NCI-H2107 treated with DMSO at 0.1 percent for 48 hours (cell line): ENCODE results near the gene ABCF2.

Experiments
- DNase-seq: peaks from one replicate; lab custom pipeline; 2025; ENCODE audit not compliant: unreplicated experiment; lab: John Stamatoyannopoulos, UW

The ABCF2 gene

DNA sequence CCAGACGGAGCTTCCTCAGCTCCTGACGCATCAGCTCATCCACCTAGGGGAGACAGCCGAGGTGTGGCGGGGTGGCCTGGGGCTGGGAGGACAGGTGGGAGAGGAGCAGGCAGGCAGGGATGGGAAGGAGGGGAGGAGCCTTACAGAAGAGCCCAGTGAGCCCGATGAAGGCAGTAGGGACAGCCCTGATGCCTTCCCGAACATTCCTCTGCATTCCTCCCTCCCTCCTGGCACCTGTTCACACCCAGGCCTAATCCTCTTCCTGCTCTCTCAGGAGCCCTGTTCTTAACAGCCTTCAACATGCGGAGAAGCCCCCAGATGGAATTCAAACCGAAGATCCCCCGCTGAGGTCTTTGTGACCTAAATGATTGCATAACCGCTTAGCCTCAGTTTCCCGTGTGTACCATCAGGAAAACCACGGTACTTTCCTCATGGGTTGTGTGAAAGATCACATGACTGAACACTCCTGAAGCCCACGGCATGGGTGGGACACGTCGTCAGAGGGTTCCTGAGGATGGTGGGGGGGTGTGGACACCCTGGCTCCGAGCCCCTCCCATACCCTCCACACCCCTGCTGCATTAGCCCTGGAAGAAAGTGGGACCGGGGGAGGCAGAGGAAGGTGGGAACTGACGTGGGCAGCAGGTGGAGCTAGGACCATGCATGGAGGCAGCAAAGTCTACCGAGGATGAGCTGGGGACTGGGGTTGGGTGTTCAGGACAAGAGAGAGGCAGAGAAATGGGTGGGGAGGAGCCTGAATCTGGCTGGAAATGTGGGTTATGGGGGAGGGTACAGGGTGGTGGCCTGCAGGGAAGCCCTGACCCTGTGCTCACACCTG lies 31.2 kb downstream of the ABCF2 start:
- no peak for DNase-seq

DNA sequence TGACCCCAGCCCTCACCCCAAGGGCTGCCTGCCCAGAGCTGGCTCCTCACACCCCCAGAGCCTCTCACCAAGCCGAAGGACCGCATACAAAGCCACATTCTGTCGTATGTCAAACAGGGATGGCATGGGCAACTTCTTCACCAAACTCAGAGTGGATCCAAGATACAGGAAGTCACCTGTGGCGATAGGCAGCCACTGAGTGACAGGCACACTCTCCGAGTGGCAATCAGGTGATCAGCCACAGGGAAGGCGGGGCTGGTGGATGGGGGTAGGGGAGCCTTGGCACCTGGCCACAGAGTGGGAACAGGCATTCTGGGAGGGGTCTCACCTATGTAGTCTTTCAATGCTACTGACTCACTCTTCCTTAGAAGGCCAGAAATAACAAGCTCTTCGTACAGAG lies 32.8 kb downstream of the ABCF2 start:
- DNase-seq: no peak

DNA sequence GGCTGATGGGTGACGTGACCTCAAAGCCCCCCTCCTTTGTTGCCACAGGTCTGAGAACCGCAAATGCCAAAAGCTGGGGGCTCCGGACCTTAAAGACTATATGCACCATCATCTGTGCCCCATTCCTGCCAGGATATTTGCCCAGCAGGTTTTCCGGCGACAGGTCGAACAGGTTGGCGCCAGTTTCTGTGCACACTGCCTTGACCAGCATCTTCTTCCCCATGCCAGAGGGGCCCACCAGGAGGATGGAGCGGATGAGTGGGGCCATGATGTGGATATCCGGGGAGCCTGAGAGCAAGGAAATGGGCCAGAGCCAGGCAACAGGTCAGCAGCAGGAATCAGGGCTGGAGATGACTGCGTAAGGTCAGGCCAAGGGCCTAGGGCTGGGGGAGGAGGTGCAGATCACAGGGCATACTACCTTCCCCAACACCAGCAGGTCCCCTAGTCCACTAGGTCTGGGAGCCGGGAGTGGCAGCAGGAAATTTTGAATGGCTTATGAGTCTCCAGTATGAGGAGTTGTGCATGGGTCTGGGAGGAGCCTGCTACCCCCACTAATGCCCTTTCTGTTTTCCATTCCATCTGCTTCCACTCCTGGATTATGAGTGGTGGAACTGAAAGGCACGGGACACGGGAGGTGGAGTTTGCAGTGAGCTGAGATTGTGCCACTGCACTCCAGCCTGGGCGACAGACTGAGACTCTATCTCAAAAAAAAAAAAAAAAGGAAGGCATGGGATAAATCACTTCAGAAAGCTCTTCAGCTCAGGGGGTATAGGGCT lies 33.6 kb downstream of the ABCF2 start:
- no peak for DNase-seq

DNA sequence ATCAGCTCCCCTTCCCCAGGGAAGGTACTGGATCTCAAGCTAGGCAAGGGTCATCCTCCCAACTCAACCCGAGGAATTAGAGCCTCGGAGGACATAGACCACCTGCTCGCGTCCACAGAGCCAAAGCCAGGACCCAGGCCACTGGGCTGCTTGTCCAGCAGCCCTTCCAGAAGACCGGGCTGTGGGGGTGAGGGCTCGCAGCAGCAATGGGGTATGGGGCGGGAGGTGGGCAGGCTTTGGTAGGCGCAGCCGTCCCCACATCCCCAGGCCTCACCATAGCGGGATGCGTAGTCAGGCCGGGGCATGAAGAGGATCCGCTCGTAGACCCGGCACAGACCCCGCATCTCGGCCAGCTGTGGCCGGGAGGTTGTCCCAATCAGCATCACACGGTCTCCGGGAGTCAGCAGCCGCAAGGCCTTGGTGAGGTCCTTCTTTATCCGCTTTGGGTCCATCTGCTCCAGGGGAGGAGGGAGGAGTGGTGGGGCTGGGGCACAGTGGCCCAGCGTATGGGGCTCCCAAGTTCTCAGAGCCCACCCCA lies 34.9 kb downstream of the ABCF2 start:
- no peak for DNase-seq

DNA sequence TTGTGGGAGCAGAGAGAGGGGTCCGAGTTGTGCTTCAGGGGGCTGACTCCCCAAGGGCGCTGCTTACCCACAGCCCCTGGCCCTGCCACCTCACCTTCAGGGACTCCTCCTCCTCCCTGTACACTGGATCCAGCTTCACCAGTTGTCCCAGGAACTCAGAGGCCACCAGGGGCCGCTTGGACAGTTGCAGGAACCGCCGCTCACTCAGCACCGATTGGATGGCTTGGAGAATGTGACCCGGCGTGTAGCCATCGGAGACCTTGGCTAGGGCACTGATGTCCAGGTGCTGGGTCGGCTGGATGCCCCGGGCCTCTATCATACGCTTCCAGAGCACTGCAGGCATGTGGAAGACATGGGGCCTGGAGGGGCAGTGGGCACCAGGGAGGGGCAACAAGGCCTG lies 35.5 kb downstream of the ABCF2 start:
- DNase-seq: no peak

DNA sequence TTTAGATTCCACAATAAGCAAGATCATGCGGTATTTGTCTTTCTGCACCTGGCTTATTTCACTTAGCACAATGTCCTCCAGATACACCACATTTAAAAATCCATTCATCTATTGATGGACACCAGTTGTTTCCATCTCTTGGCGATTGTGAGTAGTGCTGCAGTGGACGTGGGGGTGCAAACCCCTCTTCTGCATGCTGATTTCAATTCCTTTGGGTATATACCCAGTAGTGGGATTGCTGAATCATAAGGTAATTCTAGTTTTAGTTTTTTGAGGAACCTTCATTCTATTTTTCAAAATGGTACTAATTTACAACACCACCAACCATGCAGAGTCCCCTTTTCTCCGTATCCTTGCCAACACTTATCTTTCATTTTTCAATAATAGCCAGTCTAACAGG lies 38.0 kb downstream of the ABCF2 start:
- no peak for DNase-seq

DNA sequence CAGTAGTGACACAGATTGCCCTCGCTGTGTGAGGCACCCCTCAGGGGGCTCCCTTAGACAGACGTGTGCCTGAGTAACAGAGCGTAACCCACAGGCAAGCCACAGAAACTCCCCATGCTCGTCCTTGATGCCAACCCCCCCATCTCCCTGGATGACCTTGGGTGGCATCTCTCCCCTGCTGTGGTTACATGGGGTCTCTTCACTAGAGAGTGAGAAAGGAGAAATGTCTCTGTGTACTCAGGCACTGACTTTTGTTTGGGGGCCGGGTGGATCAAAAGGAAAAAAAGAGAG lies 38.8 kb downstream of the ABCF2 start:
- DNase-seq: no peak

DNA sequence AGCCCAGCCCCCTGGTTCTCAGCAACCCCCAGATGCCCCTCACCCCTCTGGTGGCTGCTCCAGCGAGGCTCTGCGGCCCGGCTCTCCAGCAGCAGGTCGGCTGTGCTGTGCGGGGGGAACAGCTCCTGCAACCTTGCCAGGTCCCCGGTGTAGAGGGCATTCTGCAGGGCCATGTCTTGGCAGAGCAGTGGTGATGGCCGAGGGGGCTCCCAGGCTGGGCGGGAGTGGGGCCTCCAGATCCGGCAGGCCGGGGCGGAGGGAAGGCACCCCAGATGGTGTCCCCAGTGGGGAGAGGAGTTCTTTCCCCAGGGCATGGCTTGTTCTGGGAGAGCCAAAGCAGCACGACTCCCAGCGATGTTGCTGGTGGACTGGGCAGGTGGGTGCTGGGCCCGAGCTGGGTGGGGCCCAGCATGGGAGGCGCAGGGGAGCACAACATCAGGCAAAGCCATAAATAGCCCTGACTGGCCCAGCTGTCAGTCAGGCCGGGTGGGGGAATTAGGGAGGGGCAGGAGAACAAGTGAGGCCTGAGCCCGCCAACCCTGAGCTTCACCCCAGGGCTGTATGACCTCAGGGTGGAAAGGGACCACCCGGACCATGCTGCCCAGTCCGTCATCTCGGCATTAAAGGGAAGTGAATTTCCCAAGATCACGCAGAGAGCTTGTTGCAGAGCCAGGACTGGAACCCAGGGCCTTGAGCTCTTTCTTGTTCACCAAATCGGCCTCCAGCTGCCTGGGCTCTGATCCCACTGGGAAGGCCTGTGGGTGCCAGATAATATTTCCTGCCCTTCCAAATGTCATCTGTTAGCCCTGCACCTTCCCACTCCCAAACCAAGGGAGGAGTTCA lies 39.4 kb downstream of the ABCF2 start:
- DNase-seq: no peak

DNA sequence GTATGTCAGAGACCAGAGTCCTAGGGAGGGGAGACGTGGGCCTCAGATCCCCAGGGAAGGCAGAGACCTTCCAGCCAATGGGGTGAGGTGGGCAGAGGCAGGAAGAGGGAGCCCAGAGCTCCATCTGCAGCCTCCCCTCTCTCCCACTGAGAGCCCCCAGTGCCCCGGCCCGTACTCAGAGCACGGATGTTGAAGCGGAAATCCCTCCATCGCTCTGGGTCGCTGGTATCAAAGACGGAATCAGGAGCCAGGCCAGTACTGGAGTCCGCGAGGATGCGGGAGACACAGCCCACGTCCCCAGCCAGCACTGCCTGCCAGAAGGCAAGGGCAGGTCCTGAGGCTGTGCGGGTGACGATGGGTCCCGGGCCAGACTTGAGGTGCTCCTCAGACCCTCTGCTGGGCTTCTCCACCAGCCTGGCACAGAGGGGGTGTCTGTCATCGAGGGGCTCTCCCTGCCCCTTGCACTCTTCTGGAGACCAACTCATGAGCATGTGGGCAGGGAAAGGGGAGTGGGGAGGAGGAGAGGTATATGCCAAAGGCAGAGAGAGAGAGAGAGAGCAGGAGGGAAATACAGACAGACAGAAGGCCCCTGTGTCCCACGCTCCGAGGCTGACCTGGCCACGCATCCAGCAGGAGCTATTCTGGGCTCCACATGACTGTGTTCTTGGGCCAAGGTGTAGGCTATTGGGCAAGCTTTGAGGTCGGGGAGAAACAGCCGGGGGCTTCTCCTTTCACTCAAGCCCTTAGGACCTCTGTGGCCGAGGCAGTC lies 40.2 kb downstream of the ABCF2 start, which contains the start of gene ASB10:
Gene ASB10, minus strand, starts transcription at position 611 of the 769 bp plus-strand sequence. Its CDS starts 120 bp downstream, at position 491.
- no peak for DNase-seq

DNA sequence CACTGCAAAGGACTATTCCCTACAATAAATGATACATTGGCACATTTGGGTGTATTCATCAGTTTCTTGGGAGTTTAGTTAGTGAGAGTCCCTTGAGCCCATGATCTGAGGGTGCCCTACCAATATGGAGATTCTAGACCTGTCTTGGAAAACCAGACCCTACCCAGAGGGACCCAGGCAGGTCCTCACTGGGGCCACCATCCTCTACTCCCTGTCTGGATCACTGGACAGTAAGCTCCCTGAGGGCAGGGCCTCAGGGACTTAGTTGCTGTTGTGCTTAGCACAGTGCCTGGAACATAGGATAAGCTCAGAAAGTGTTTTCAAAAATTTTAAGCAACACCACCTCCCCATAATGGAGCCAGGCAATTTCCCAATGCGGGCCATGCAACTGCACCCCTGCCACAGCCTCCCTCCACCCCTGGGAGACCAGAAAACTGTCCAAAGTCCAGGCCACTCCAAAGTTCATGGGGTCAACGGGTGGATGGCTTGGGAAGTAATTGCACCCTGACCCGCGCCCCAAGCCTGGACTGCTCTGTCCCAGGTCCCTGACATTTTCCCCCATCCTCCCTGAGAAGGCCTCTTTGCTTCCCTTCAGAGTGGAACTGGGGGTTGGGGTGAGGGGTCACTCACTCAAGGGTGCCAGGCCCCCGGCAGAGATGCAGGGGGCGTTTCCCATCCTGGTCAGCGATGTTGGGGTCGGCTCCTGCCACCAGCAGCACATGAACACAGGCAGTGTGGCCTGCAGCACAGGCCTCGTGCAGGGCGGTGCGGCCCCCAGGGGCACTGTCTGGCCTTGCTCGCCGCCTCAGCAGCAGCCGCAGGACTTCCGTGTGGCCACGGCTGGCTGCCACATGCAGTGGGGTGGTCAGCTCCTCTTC lies 41.0 kb downstream of the ABCF2 start:
- no peak for DNase-seq

DNA sequence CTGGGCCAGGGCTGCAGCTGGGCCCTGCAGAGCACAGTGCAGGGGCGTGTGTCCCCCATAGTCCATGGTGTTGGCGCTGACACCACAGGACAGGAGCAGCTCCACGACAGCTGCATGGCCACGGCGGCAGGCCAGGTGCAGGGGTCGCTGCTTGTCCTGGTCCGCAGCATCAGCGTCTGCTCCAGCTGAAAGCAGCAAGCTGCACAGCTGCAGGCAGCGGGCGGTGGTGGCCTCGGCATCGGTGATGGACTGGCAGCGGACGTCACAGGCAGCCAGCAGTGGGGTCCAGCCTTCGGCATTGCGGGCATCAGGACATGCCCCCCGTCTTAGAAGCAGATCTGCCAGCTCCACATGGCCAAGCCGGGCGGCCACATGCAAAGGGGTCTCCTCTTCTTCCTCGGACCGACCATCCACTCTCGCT lies 46.0 kb downstream of the ABCF2 start:
- no peak for DNase-seq

DNA sequence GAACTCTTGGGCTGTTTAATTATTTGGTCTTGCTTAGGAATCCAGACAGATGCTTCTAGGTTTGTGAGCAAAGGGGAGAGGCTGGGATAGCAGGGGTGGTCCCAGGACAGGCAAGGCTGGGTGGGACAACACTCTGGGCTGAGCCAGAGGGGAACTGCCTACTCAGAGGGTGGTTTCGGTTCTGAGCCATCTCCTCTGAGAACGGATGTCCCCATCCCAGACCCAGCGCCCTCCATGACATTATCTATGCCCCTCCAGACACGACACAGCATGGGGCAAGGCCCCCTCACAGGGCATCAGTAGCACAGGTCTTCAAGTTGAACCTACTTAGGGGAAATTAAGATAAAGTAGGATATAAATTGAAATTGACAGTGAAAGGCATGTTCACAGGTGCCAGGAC lies 47.1 kb downstream of the ABCF2 start:
- no peak for DNase-seq

DNA sequence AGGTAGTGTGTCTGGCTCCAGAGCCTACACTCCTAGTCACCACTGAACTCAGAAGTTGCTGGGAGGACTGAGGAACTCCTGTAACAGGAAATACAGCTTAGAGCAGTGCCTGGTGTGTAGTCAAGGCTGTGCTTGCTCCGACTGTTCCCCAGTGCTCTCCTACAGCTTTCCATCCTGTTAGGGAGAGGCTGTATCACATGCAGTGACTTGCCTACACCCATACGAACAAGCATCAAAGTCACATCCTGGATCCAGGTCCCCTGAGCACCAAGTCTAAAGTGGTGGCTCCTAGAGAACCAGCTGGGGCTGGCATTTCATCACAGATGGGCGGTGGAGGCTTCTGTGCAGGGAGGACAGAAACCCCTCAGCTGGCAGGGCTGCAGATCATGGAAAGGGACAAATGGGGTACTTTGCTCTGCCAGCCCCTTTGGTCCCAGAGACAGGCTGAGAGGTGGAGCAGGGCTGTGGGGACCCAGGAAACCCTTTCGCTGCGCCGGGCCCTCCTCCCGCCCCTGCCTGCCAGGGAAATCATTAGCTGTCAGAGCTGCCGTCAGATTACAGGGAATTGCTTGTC lies 47.6 kb downstream of the ABCF2 start:
- no peak for DNase-seq

DNA sequence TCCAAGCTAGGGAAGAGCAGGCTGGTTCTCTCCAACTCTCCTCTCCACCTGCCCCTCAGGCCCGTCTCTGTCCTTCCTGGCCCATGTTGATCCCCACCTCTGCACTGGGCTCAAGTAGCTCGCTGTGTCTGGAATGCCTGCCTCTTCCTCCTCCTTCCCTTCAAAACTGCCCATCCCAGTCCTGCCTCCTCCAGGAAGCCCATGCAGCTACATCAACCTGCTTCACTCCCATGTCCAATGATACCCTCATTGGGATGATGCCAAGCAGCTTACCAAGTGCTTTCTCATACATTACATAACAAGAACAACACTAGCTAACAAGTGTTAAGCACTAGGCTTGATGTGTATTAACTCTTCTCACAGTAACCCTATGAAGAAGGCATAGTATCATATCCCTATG lies 48.2 kb downstream of the ABCF2 start:
- DNase-seq: no peak

DNA sequence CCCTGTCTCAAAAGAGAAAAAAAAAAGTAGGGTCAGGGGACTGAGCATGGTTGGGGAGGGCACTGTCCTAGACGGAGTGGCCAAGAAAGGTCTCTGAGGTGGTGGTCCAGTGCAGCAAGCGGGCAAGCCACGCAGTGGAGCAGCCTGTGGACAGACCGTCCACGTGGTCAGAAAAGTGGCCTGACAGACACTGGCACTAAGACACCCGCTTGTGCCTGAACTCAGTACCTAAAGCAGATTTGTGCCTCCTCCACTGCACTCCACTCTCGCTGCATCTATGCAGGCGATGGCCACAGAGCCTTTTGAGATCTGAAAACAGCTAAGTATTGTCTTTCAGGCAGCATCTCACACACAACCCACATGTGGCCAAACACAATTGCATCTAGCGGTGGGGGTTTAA lies 48.8 kb downstream of the ABCF2 start:
- no peak for DNase-seq

DNA sequence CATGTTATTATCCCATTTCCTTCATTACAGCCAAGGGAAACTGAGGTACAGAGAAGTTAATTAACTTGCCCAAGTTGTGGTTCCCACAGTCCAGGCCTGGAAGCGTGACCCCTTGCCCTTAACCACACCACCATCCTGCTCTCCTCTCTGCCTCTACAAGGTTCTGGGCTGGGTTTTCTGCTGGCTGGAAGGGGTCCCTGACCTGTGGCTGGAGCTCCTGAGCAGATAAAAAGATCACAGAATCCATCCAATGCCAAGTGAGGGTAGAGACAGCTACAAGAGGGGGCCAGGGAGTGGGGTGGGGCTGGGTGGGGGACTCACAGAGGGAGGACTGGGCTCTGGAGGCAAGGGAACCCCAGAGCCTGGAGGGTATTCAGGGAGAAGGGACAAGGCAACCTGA lies 49.7 kb downstream of the ABCF2 start:
- no peak for DNase-seq

DNA sequence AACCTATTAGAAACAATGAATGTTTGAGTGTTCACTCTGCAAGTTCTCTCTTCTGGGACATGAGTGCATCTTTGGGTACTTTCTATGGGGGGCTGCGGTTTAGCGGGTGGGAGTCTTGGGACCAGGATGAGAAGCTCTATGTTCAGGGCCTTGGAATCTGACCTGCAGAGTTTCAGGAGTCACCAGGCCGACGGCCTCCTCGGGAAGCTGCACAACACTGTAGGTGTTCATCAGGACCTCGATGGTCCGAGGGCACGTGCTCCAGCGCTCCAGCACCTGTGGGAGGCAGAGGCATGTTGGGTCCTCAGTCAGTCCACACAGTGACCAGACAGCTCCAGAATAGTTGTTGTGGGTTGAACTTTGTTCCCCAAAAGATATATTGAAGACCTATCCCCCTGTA lies 50.6 kb downstream of the ABCF2 start:
- DNase-seq: no peak

DNA sequence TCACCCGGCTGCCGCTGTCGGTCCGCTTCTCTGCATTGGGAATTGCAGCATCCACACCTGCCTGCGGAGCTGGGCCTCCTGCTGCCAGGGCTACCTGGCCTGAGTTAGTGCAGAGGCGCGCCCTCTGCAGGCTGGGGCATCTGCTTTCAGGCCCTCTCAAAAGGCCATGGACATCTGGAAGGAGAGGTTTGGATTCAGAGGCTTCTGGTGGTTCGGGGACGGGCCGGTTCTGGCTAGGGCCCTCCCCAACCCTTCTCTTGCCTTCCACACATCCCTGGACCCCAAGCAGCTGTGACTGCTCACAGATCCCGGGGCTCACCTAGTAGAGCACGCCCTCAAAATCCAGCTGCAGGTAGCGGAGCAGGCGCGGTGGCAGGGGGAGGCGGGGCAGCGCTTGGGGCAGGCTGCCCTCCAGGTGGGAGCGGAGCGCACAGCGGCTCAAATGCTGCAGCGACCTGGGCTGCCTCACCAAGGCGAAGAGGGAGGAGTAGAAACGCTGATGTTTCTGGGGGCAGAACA lies 51.2 kb downstream of the ABCF2 start:
- DNase-seq: no peak
